ENCODE data around the gene SURF6. TPM values are rescaled to one million over a fixed set of nuclear protein-coding genes. Genes with fewer than 3 reads are reported as not detected.
A peak's percentile ranks its signal among the peaks of the same experiment; 100 is the strongest.

Gene SURF6
- total RNA-seq, 2 experiments from 2014 or later = 24.9 to 28.3 TPM

DNA sequence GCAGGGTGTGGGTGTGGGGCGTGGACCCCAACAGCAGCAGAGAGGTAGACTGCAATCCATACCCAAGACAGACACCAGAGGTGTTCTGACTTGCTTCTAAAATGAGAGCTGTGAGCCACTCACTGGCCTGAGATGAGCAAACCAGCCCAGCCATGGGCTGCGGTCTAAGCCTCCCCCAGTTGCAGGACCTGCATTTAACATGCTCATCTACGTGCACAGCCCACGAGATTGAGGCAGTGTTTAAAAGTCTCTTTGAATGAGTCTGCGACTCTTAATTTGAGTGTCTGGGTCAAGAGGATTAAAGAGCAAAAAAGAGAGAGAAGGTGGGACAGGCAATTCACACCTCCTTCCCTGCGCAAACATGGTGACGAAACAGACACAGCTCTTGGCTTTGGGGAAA lies 33.9 kb upstream of the SURF6 start:
- ATAC-seq (peak; percentile 5), DNase-seq (peak; percentile 70)
- Mint-ChIP-seq H3K27ac (peak overlapping the region; percentile 98), H3K27me3 (no peaks in the 10 kb centered on the region), H3K36me3 (ENCODE audit: low read depth) (peaks cover 84% of the 10 kb centered on the region), H3K4me1 (ENCODE audit: low read depth) (peaks cover 66% of the 10 kb centered on the region), H3K4me3 (peak overlapping the region; percentile 79), H3K9me3 (no peaks in the 10 kb centered on the region)
- POLR2A ChIA-PET = interaction anchor here (1.4 to 28.8 kb wide), 3 partner anchors 21 to 89 kb away, joined by 4 to 872 read pairs (median 33); partner anchors contain the start of genes CACFD1, MED22, REXO4 and RPL7A
- no peak for TF ChIP-seq CTCF (IDR thresholded peaks at IDR 0.05)
- intact Hi-C loops (cut with micrococcal nuclease) = loop anchor here (2.0 to 10.0 kb wide), 2 partner anchors 17 to 115 kb away; no protein-coding TSS in a partner anchor
- CTCF ChIA-PET = interaction anchor here (1.7 kb wide), 1 partner anchor 30 kb away, joined by 6 read pairs; no protein-coding TSS in a partner anchor

- no peaks in the 10 kb centered on the region for H3K27me3 Mint-ChIP-seq
- no peaks in the 10 kb centered on the region for H3K9me3 Mint-ChIP-seq
- peak overlapping the region; percentile 79 for H3K4me3 Mint-ChIP-seq
- peak overlapping the region; percentile 98 for H3K27ac Mint-ChIP-seq
- intact Hi-C loops (cut with micrococcal nuclease) = no loop called here
- no peak for ATAC-seq
- H3K4me1 Mint-ChIP-seq (ENCODE audit: low read depth) = peaks cover 62% of the 10 kb centered on the region
- ChIA-PET POLR2A (interaction anchor here (3.9 to 28.8 kb wide), 2 partner anchors 20 to 47 kb away, joined by 33 to 872 read pairs; partner anchors contain the start of genes MED22, REXO4, RPL7A and SURF1), CTCF (no interaction called here)
- no peak for TF ChIP-seq CTCF (IDR thresholded peaks at IDR 0.05)
- DNase-seq = no peak
- H3K36me3 Mint-ChIP-seq (ENCODE audit: low read depth) = peaks cover 80% of the 10 kb centered on the region
Observed at GRCh38 chr9:133369422-133369821, 33.4 kb upstream of the SURF6 start.

DNA sequence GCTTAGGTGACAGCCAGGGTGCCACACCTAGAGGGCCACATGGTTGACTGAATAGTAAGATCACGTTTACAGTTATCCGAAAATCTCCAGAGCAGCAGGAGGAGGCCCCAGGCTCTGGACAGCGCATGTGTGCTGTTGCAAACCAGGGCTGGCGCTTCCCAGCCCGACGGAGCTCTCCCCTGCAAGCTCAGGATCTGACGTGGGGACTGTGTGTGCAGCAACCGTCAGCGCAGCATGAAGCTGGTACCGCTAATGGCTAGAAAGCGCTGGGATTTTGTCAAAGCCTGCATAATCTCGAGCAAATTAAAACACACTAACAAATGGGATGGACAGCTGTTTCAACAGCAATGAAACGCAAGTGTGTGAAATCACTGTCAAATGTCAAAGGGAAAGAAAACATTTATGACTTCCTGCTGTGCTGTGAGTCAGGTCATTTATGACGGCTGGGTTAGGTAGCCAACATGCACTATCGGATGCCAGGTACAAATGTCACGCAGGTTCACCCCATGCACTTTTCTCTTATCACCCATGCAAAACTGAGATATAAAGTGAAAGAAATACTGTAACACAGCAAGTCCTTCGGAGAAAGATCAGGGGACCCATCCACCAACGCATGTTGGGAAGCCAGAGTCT lies 32.4 kb upstream of the SURF6 start:
- TF ChIP-seq CTCF (IDR thresholded peaks at IDR 0.05) = no peak
- intact Hi-C loops (cut with micrococcal nuclease) = no loop called here
- H3K9me3 Mint-ChIP-seq = no peaks in the 10 kb centered on the region
- DNase-seq (no peak), ATAC-seq (no peak)
- H3K27ac Mint-ChIP-seq = peak overlapping the region; percentile 98
- ChIA-PET POLR2A (interaction anchor here (1.5 to 28.8 kb wide), 2 partner anchors 9 to 19 kb away, joined by 5 to 872 read pairs; partner anchors contain the start of genes MED22, RPL7A, SURF1 and SURF2), CTCF (interaction anchor here (1.1 kb wide), 1 partner anchor 17 kb away, joined by 4 read pairs; no protein-coding TSS in a partner anchor)
- peaks cover 61% of the 10 kb centered on the region for H3K4me1 Mint-ChIP-seq (ENCODE audit: low read depth)
- H3K4me3 Mint-ChIP-seq = peak overlapping the region; percentile 79
- peaks cover 84% of the 10 kb centered on the region for H3K36me3 Mint-ChIP-seq (ENCODE audit: low read depth)
- no peaks in the 10 kb centered on the region for H3K27me3 Mint-ChIP-seq

DNA sequence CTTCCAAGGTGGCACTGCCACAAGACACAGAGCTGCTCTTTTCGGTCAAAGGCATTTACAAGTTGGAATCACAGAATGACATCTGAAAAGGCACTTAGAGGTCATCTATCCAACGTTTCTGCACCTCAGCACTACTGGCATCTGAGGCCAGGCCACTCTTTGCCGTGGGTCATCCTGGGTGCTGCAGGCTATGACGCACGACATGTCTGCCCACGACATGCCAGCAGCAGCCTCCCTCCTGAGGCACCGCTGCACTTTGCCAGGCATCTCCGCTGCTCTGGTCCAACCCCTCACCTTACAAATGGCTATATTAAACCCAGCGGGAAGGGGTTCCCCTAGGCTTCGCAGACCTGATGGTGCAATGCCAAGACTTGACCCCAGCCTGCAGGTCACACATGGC lies 31.8 kb upstream of the SURF6 start:
- Mint-ChIP-seq H3K4me1 (ENCODE audit: low read depth) (peaks cover 56% of the 10 kb centered on the region), H3K27ac (peak overlapping the region; percentile 98), H3K9me3 (no peaks in the 10 kb centered on the region), H3K27me3 (no peaks in the 10 kb centered on the region), H3K4me3 (no peak overlapping the region), H3K36me3 (ENCODE audit: low read depth) (peaks cover 80% of the 10 kb centered on the region)
- no peak for DNase-seq
- CTCF ChIA-PET = interaction anchor here (1.1 kb wide), 1 partner anchor 16 kb away, joined by 4 read pairs; no protein-coding TSS in a partner anchor
- no peak for TF ChIP-seq CTCF (IDR thresholded peaks at IDR 0.05)
- POLR2A ChIA-PET = interaction anchor here (1.5 to 28.8 kb wide), 2 partner anchors 10 to 19 kb away, joined by 5 to 872 read pairs; partner anchors contain the start of genes MED22, RPL7A, SURF1 and SURF2
- no peak for ATAC-seq
- intact Hi-C loops (cut with micrococcal nuclease) = no loop called here

- Mint-ChIP-seq H3K9me3 (no peaks in the 10 kb centered on the region), H3K36me3 (ENCODE audit: low read depth) (peaks cover 75% of the 10 kb centered on the region), H3K4me1 (ENCODE audit: low read depth) (peaks cover 50% of the 10 kb centered on the region), H3K27me3 (no peaks in the 10 kb centered on the region), H3K4me3 (no peak overlapping the region), H3K27ac (peak overlapping the region; percentile 11)
- POLR2A ChIA-PET = interaction anchor here (0.9 to 28.8 kb wide), 3 partner anchors 11 to 92 kb away, joined by 4 to 872 read pairs (median 5); partner anchors contain the start of genes CACFD1, MED22, RPL7A and SURF1
- DNase-seq (no peak), ATAC-seq (no peak)
- TF ChIP-seq CTCF (IDR thresholded peaks at IDR 0.05) = no peak
- CTCF ChIA-PET = no interaction called here
- intact Hi-C loops (cut with micrococcal nuclease) = no loop called here
Observed at GRCh38 chr9:133367221-133367620, 31.2 kb upstream of the SURF6 start.

All from activated CD8-positive, alpha-beta T cell treated with anti-CD3 and anti-CD28 coated beads for 36 hours (primary cell).